Lung (tissue), 12 donors: Measurements from ENCODE around the gene IRF8. TPM values are rescaled to one million over a fixed set of nuclear protein-coding genes. Genes with fewer than 3 reads are reported as not detected.
"Not testable (repeated sequence)": the region's sequence is repeated elsewhere in the genome, so short reads cannot be mapped to it uniquely, and the experiment has no call there.

ENCODE experiments used
- ATAC-seq: fragments of 200-7000 bp; cut with Tn5 transposase; one replicate; pipeline ENCODE4 v1.9.1; 2020; ENCODE audit warnings: moderate number of reproducible peaks; ENCODE audit not compliant: insufficient read depth, low FRiP score
- DNase-seq, 3 donors: peaks; one replicate each; pipeline ENCODE4 v3.0.0-alpha.2; 2013 to 2017
- H3K27ac ChIP-seq, 2 donors: one replicate each; pipeline ENCODE4 v1.5.1; 2013; ENCODE audit warnings: mild to moderate bottlenecking in 2 of 2, moderate library complexity in 2 of 2, control low read depth in 1 of 2, inconsistent platforms in 1 of 2, low read depth in 1 of 2, low read length in 1 of 2
- H3K27me3 ChIP-seq, 3 donors: one replicate each; pipeline ENCODE4 v1.5.1; 2013; ENCODE audit warnings: low read length in 2 of 3; ENCODE audit not compliant: control insufficient read depth in 3 of 3, insufficient read depth in 3 of 3
- H3K36me3 ChIP-seq, 4 donors: one replicate each; pipeline ENCODE4 v1.5.1; 2013; ENCODE audit warnings: low read length in 4 of 4, mild to moderate bottlenecking in 1 of 4, moderate library complexity in 1 of 4; ENCODE audit not compliant: control insufficient read depth in 4 of 4, insufficient read depth in 4 of 4
- H3K4me1 ChIP-seq, 5 donors: one replicate each; pipeline ENCODE4 v1.5.1; 2013; ENCODE audit warnings: low read length in 5 of 5, mild to moderate bottlenecking in 2 of 5, moderate library complexity in 1 of 5; ENCODE audit not compliant: control insufficient read depth in 5 of 5, insufficient read depth in 5 of 5
- H3K4me3 ChIP-seq: one replicate; pipeline ENCODE4 v1.5.1; 2013; ENCODE audit warnings: mild to moderate bottlenecking, control low read depth, moderate library complexity
- H3K9ac ChIP-seq, 2 donors: one replicate each; pipeline ENCODE4 v1.5.1; 2013; ENCODE audit warnings: low read length in 2 of 2, control low read depth in 1 of 2; ENCODE audit not compliant: insufficient read depth in 1 of 2
- H3K9me3 ChIP-seq, 4 donors: one replicate each; pipeline ENCODE4 v1.5.1; 2013; ENCODE audit warnings: low read length in 3 of 4, mild to moderate bottlenecking in 1 of 4, moderate library complexity in 1 of 4; ENCODE audit not compliant: control insufficient read depth in 4 of 4, insufficient read depth in 3 of 4
- WGBS, 2 donors: extraction: QIAGEN DNeasy Blood & Tissue Kit; methylation state at CpG; one replicate each; pipeline ENCODE4 v1.1.7; 2013; 5-methylcytosine and 5-hydroxymethylcytosine counted together
- polyA plus RNA-seq, 2 donors: library from polyadenylated mRNA; stranded (reverse); fragments of 200-250 nt; gene quantifications; one replicate each; pipeline ENCODE4 v1.2.1, GENCODE V29; 2013
- total RNA-seq, 2 donors: library from RNA; depleted of rRNA in 1 of 2; stranded (reverse); fragments of >200 nt in 1 of 2; gene quantifications; one replicate each; pipeline ENCODE4 v1.2.1, GENCODE V29; 2014 to 2021
- TF ChIP-seq, protein P1 (sequence below): IDR thresholded peaks from 2 replicates; pipeline ENCODE4 v1.5.1; 2012; ENCODE audit warnings: mild to moderate bottlenecking; ENCODE audit errors: control extremely low read depth, extremely low read depth
- donor health status: control.
- donor health status: control.
- donor health status: Bipolar disorder and iron deficiency.
- donor health status: healthy.
- donor health status: DM: yes; HTN: yes; CAD: no.

Gene IRF8
- total and polyA plus RNA-seq, 4 donors, result 7.3 to 48.3 (median 37.0) TPM

- ATAC-seq (no peak), DNase-seq (no peak)
- H3K27ac ChIP-seq, result no peak overlapping the region
- no peaks in the 10 kb centered on the region for H3K36me3 ChIP-seq
- TF ChIP-seq, protein P1, sequence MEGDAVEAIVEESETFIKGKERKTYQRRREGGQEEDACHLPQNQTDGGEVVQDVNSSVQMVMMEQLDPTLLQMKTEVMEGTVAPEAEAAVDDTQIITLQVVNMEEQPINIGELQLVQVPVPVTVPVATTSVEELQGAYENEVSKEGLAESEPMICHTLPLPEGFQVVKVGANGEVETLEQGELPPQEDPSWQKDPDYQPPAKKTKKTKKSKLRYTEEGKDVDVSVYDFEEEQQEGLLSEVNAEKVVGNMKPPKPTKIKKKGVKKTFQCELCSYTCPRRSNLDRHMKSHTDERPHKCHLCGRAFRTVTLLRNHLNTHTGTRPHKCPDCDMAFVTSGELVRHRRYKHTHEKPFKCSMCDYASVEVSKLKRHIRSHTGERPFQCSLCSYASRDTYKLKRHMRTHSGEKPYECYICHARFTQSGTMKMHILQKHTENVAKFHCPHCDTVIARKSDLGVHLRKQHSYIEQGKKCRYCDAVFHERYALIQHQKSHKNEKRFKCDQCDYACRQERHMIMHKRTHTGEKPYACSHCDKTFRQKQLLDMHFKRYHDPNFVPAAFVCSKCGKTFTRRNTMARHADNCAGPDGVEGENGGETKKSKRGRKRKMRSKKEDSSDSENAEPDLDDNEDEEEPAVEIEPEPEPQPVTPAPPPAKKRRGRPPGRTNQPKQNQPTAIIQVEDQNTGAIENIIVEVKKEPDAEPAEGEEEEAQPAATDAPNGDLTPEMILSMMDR, result no peak
- H3K9ac ChIP-seq, result no peak overlapping the region
- 69 to 80% methylated on average over 8 of the region's 8 CpGs for WGBS, 2 donors
- H3K4me3 ChIP-seq, result no peak overlapping the region
- H3K4me1 ChIP-seq, result peaks cover 0 to 6% (median 2%) of the 10 kb centered on the region in 5 donors
- H3K9me3 ChIP-seq, result peaks cover 0 to 3% (median 2%) of the 10 kb centered on the region in 4 donors
- peaks cover 0 to 2% (median 0%) of the 10 kb centered on the region in 3 donors for H3K27me3 ChIP-seq
These were observed 25.8 kb upstream of the IRF8 start for GRCh38 chr16:85873153-85873552.

DNA sequence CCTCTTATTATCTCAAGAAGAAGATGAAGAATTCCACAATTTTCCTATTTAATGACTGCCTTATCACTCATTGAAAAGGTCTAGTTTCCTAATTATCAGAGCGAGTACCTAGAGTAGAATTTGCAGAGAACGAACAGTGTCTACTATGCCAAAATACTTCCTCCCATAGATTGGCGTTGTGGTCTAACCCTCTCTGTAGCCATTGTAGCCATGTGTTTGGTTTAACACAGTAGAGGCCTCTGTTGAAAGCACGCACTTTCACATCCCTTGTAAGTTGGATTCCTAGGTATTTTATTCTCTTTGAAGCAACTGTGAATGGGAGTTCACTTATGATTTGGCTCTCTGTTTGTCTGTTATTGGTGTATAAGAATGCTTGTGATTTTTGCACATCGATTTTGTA is 24.9 kb upstream of the IRF8 start:
- DNase-seq, result not testable (repeated sequence)

DNA sequence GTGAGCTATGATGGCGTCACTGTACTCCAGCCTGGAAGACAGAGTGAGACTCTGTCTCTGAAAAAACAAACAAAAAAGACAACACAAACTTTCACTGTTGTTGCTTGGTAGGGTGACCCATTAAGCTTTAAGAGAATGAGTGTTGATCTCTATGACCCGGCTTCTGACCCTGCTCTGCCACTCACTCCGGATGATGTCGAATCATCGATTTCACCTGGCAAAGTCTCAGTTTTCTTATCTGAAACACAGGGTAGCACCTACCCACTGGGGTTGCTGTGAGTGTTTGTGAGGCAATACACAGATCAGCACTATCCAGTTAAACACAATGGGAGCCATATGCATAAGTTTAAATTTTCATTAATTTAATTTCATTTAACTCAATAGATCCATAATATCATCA is 20.6 kb upstream of the IRF8 start:
- no peak overlapping the region for H3K4me3 ChIP-seq
- peaks cover 0 to under 1% (median 0%) of the 10 kb centered on the region in 5 donors for H3K4me1 ChIP-seq
- 83 to 93% methylated on average over 5 of the region's 5 CpGs for WGBS, 2 donors
- no peaks in the 10 kb centered on the region for H3K36me3 ChIP-seq
- ATAC-seq, result no peak
- no peaks in the 10 kb centered on the region for H3K27me3 ChIP-seq
- peaks cover 0 to 3% (median 0%) of the 10 kb centered on the region in 4 donors for H3K9me3 ChIP-seq
- H3K27ac ChIP-seq, result no peak overlapping the region
- TF ChIP-seq, protein P1, result no peak
- DNase-seq, result no peak
- no peak overlapping the region for H3K9ac ChIP-seq

More for the DNA sequence above, 24.9 kb upstream of the IRF8 start:
- not testable (repeated sequence) for H3K4me3 ChIP-seq, ATAC-seq, H3K27me3 ChIP-seq, H3K4me1 ChIP-seq, H3K9me3 ChIP-seq, H3K27ac ChIP-seq, H3K9ac ChIP-seq, H3K36me3 ChIP-seq
- WGBS, 2 donors, result 70 to 81% methylated on average over 4 to 5 of the region's 5 CpGs

GRCh38 chr16:85878875-85879274 is 20.1 kb upstream of the IRF8 start:
- no peak for ATAC-seq
- Histone ChIP-seq H3K4me1 (no peaks in the 10 kb centered on the region), H3K27ac (no peak overlapping the region), H3K4me3 (no peak overlapping the region), H3K9me3 (peaks cover 0 to 3% (median 0%) of the 10 kb centered on the region in 4 donors), H3K9ac (no peak overlapping the region), H3K36me3 (no peaks in the 10 kb centered on the region), H3K27me3 (no peaks in the 10 kb centered on the region)
- peak; percentile 27 to 46 (median 36) for DNase-seq
- 31 to 33% methylated on average over 5 of the region's 5 CpGs for WGBS, 2 donors
- TF ChIP-seq, protein P1, result no peak
